HuH-7 (cell line): ENCODE results near the gene DSG2.

Experiments used
- DNase-seq: peaks from one replicate; pipeline ENCODE4 v3.0.0; 2011; ENCODE audit warnings: low spot score

DSG2 gene

DNA sequence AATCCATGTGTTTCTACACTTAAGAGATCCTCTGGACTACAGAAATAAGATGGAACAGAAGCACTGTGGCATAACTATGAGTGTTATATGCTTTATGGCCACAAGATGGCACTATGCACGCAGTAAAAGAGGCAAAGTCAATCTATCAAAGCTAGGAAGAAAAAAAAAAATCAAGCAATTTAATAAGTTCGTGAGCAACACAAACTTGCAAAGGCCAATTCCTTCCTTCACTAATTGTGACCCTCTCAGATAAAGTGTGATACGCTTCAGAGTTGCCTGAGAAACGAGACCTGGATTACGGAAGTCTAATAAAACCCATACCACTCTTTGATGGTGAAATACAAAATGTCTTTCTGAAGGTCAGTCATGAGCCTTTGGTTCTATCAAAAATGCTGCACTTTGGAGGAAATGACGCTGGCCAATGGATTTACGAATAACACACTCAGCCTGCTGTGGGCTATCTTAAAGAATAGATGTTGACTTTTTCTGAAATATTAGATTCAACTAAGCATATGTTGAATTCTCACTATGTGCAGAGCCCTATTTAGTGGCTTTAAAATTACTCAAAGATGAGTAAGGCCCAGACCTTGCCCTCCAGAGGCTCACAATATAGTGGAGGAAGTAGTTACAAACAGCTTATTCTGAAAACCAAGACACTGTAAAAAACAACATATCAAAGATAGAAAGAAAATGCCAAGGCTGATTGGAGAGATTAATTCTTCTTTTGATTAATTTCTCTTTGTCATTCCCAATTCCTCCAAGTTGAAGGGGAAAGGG, 58.2 kb downstream of the DSG2 start:
- no peak for DNase-seq

DNA sequence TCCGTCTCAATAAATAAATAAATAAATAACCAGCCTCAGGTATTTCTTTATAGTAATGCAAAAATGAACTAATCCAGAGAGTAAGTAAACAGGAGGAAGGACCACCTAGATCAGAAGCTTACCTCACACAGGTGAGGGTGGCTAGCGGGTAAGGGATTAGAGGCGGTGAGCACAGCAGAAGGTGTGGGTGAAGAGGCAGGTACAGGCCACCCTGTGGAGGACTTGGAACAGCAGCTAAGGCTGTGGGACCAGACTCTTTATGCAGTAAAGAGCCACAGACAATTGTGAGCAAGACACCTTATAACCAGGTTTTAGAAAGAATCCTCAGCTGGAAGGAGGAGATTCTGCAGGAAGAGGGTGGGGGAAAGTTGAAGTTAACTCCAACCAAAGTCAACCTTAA, 59.5 kb downstream of the DSG2 start:
- no peak for DNase-seq

DNA sequence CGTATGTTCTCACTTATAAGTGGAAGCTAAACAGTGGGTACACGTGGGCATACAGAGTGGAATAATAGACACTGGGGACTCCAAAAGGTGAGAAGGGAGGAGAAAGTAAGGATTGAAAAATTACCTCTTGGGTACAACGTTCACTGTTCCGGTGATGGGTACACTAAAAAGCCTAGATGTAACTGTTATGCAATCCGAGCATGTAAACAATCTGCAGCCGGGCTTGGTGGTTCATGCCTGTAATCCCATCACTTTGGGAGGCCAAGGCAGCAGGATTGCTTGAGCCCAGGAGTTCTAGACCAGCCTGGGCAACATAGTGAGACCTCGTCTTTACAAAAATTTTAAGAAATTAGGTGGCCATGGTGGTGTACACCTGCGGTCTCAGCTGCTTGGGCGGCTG, 60.6 kb downstream of the DSG2 start:
- no peak for DNase-seq

DNA sequence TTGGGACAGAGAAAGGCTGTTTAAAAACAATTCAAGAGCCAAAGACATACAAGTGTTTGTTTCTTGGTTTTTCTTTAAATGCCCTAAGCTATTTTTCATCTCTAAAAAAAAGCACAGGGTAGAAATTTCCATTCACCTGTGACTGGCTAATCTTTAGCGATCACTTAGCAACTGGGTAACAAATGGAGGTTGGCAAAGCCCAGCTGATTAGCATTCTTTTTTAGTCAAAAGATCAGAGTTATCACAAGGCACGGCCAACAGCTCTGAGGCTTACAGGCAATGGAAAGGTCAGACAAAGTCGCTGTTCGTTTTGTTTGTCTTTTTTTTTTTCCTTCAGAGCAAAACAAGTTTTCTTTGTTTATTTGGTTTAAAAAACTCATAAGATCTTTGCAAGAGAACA, 64.7 kb downstream of the DSG2 start:
- DNase-seq, result no peak

DNA sequence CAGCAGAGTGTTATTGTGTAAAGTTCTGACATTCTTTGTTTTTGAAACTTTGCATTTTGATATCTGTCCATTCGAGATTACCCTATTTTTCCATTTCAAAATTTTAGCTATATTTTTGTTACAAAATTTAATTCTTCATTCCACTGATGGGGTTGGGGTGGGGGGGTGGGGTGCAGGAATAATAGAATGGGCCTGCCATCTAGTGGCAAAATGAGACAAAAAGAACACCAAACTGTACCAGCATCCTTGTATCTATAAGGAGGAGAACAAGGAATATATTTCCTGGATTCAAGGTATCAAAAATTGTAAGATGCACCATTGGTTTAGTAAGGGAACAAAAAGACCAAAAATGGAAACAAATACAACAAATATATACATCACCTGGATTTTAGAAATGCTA, 65.8 kb downstream of the DSG2 start:
- DNase-seq, result no peak

DNA sequence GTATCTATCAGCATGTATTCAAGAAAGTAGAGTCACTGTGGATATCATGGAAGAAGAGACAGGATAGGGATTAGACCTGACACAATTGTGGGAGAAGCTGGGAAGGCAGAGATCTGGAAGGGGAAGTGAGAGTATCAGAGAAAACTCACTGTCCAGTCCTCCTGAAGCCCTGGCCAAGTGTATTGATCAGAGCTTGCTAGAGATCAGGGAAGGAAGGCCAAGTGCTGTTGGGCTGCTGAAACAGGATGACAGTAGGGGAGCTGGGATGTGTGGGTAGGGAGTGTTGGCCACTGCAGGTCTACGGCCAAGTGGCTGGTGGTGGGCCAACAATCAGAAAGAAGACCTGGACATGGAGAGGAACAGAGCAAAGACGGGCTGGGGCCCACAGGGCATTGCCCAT, 67.4 kb downstream of the DSG2 start:
- DNase-seq, result no peak

DNA sequence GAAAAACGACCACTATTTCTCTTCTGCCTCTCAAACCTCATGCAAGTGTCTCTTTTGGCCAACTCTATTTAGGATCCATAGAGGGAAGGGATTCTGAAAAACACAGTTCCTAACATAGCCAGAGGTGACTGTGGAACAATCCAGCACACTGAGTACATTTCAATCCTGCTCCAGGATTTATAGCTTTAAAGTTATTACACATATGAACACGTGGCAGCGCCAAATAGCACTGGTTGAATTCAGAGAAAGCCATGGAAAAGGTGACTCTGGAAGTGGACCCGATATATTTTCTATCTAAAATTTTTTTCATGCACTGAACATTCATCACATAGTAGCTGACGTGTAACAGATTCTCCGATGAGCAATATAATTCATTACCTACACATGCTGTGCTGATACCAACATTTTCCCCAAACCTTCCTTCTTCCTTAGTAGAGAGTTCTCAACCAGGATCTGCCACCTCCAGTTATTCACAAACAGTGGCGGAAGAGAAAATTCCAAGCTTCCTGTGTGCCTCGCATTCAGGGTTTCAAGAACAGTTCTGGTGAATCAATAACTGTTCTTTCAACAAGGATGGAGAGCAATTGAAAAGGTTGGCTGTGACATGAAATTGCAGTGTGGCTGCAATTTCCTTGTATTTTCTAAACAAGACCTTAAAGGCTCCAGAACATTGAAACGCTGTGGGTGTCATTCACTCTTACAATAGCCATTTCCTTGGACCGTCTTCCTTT, 68.0 kb downstream of the DSG2 start:
- DNase-seq, result no peak

DNA sequence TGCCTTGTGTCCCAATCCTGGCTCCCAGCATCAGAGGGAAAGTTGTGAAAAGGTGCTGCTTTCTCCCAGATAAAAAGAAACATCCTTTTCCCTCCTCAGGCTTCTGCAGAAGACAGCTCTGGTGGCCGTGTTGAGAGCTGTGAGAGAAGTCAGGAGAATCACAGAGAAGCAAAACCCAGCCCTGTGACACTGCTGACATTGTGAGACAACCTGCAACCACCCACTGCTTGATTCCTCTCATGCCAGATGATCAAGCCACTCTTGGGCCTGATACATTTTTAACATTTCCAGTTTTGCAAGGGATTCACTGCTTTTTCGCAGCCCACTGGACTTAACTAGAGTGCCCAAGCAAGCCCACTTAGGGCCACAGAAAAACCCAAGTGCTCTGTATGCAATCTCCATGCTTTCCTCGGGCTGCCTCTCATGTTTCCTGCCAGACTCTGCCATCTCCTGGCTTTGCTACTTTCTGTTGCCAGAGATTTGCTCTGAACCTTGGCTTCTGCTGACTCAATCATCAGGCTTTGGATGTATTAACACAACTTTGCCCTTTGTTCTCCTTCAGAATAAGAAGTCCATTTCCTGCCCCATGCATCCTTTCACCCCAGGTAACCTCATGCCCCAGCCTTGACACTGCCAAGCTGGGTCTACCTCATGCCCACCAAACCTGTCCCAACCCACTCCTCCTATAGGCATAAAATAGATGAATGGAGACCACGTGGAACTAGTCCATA, 68.8 kb downstream of the DSG2 start:
- no peak for DNase-seq

DNA sequence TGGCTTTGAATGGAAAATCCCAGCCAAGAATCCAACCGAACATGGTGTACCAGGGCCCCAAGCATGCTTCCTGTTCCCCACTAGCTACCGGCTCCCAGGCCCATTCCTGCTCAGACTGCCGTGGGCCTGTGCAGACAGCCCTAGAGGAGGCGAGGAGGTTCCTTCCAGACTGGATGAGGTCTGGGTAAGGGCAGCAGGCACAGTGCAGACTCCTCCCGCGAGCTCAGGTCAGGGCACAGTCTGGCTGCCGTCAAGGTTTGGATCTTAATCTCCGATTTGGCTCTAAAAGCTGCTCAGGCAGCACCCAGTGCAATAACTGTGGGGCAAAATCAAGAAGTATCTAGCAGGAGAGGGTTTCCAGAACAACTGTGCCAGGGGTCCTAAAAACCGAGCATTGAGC, 74.4 kb downstream of the DSG2 start:
- DNase-seq, result no peak

DNA sequence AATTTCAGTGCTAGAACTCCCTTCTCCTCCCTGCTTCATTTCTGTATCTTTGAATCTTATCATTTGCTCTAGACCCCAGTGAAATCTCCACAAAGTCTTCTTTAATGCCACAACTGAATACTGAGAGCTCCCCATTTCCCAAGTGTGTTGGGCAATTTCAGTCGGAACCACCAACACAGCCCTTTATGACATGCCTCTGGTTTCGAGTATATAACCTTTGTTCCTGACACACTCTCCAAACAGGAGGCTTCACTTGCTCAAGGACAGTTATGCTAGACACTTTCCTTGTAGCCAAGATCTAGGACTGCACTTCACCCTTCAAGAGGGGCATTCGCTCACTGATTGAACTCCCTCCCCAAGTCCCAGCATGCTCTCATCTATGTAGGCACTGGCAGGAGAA, 75.1 kb downstream of the DSG2 start:
- no peak for DNase-seq

DNA sequence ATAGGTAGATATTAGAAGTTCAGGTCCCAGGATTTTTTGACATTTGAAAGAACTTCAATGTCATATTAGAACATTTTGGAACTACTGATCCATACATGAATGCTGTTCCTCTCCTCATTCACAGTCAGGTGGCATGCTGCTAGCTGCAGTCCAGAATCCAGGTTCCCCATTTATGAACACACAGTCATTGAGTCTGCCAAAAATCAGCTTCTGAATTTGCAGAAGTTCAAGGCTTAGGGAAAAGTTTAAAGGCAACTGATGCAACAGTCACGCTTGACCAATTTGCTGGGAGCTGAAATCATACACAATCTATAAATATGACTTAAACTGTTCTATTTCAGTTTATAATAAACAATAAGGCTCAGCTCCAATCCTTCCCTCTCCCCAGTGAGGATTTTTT, 76.4 kb downstream of the DSG2 start:
- DNase-seq, result no peak

DNA sequence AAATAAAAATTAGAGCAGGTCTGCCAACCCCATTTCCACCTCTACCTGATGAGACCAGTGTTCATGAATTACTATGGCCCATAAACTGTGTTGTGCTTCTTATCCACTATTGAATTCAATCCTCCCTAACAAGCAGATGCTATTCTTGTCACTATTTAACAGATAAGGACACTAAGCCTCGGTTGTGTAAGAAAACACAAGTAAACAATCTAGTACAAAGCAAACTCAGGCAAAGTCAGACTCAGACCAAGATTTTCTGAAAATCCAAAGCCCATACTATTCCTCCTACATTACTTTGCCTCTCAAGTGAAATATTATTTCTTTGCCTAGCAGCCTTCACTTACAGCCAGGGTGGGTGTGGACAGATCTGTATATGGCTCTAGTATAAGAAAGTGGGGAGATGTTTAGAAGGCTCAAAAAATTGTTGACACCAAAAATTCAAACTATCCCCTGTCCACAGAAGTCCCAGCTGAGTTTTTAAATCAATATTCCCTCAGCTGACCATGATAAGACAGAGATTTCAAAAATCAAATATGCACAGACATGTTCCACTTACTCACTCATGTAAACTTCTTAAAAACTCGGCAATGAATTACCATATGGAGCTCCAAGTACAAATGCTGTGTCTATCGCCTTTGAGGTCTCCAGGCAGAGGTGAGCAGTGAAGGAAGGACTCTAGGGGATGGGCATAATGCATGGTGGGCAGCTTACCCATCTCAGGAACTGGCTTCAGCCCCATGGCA, 77.7 kb downstream of the DSG2 start:
- DNase-seq, result no peak

DNA sequence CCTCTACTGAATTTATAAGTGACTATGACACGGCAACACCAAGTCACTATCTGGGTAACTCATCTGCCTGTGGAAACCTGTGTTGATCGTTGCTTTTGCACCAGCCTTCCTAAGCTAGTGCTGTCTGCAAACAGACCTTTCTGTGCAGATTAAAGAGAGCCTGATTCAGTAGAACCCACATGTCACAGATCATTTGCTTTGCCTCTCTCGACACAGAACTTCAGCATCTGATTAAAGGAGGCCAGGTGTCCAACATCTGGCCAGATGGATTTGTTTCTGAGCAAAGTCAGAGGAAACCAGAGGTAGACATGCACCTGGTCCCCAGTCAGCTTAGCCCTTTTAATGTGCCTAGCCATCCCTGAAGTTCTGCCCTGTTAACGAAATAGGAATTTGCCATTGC, 78.7 kb downstream of the DSG2 start:
- no peak for DNase-seq

DNA sequence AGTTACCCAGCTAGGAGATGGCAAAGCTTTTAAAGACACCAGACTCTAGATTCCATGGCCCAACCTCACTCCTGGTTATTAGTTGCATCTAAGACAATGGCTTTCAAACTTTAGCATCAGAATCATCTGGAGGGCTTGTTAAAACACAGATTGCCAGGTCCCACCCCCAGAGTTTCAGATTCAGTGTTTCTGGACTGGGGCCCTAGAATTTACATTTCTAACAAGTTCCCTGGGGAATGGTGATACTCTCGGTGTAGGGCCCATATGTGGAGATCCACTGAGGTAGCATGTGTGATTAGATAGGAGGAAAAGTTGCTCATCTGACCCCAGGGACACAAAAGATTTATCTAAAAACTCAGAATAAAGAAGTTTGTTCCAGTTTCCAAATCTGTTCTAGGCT, 79.2 kb downstream of the DSG2 start:
- DNase-seq, result no peak

DNA sequence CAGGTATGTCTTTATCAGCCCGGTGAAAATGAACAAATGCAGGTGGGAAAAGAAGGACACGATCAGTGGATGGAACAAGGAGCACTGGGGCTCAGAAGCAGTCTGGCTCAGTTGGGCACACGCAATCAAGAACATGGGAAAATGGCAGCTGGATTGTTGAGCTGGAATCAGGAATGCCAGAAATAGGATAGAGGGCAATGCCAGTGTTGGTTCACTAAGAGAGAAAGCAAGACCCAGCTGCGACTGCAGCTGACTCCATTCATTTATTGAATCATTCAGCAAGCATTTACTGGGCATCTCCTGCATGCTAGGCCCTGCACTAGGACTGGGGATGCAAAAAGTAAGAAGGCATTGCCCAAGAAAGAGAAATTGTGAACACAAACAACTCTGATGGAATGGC, 80.1 kb downstream of the DSG2 start:
- no peak for DNase-seq

DNA sequence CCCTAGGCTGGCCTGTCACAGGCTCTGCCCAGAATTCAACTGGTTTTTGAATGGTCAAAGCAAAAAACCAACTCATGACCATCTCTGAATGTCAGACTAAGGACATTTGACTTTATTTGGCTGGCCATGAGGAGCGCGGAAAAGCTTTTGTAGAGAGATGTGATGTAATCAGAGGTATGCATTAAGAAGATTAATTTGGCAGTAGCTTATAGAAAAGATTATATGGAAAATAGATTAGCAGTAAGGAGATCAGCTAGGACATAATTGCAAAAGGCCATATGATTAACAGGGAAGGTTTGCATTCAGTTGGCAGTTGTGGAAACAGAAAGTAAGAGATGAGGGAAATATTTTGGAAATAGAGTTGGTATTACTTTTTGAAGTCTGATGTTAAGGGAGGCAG, 81.4 kb downstream of the DSG2 start:
- DNase-seq, result no peak

DNA sequence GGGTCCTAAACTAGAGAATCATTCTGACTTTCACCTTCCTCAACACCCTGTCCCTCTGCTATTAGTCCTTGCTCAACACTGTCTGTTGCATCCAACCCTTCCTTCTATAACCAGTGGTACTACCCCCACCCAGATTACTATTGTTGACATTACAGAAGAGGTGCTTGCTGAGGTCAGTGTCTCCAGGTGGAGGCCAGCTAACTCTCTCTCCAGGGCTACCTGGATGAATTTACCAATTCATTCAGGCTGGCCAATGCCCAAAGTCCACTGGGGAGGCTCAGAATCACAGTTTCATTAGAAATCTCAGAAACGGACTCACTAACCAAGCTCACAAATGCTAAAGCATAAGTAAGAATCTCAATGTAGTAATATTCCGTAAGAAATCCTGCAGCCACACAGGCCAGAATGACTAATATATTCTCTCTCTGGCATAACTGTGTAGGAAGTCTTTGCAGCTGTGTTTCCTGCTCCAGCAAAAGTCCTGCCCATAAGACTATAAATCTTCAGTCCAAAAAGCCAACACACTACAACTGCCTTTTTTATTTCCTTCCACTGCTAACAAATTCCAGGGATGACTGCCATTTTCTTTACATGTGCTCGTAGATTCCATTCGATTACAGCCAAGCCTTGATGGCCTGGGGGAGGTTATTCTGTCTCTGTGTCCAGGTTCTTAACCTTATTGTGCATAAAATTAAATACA, 83.7 kb downstream of the DSG2 start:
- DNase-seq, result no peak

DNA sequence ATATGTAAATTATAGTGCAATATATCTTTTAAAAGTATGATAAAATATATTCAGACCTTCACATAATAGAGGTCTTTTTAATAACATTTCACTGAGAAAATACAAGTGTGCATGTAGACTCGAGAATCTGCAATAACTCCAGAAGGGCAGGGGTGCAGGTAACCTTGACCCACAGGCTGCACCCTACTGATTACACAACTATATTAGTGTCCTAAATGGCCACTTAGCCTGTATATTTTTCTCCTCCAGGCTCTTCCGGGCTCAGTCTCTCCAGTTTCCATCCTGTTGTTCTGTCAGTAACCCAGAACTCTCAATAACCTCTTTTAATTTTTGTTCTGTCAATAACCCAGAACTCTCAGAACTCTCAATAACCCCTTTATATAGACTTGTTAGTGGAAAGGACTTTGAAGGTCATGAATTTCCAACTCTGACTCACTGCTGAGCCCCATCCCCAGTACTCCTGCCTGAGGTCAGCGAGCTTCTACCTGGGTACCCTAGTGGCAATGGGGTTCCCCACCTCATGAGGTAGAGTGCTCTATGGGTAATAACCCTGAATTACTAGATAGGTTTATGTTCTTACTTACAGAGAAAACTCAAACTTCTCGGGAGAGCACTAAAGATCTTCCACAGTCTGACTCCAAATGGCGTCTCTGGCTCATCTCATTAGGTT, 85.3 kb downstream of the DSG2 start:
- no peak for DNase-seq

DNA sequence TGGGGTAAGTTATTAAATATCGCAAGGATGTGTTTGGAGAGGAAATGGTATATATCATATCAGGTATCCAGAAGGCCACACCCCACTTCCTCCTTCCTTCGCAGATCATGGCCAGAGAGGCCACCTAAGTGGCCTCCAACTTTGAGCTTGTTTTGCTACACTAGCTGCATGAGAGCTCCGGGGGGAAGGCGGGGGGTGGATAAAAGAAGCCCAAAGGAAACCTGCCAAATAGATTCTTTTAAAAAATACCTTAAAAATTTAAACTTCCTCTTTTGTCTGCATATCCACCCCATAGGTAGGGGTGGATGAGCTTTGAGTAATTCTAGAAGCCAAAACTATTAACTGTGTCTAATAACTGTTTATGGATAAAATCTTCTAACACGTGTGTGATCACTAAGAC, 88.0 kb downstream of the DSG2 start:
- DNase-seq, result no peak

DNA sequence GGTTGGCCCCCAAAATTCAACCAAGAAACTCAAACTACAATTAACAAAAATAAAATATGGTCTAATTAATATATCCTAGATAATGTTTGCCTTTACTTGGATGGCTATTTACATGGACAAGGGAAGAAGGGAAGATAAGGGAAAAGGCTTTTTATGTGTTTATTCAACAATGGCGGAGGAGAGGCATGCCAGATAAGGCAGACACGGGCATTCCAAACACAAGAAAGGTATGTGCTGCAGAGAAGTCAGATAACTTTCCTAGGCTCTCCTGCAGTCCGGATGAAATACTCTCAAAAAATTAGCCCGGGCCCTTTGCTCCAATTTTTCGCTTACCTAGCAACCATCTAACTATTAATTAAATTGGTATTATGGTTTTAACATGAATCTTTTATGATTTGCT, 88.6 kb downstream of the DSG2 start:
- no peak for DNase-seq

DNA sequence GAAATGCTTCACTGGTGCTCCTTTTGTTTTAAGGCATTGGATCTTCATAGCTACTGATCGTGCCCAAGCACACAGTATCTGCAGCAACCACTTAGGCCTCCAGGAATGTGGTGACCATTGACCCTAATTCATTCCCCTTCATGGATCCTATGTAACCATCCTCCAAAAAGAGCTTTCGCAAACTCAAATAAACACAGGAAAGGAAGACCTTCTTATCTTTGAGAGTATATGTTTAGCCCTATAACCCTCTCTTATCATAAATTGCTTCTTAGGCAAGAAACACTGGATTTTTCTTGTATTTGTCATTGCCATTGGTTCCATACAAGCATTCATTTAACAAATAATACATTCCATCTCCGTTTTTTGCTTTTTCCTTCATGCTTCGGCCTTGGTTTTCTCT, 89.6 kb downstream of the DSG2 start:
- DNase-seq, result peak; percentile 20
